Panc1 (cell line): ENCODE measurements around the gene POLDIP3. TPM values are rescaled to one million over a fixed set of nuclear protein-coding genes. Genes with fewer than 3 reads are reported as not detected.

Source experiments
- ATAC-seq: fragments of 200-7000 bp; cut with Tn5 transposase; 2 replicates; pipeline ENCODE4 v1.9.1; 2020; ENCODE audit warnings: mild to moderate bottlenecking, moderate library complexity
- BruUV-seq: library from RNA; stranded (reverse); fragments of 400-500 nt; replicated peaks from 2 replicates; lab custom pipeline; 2021; lab: Mats Ljungman, UMichigan
- CTCF ChIA-PET: fragments of 300-600 bp; sonication (Branson Sonifier 250); formaldehyde crosslinking; loops from one replicate; lab custom pipeline; 2022; ENCODE audit warnings: antibody characterized with exemption; lab: Charles Lee
- POLR2A ChIA-PET: fragments of 300-600 bp; sonication (Branson Sonifier 250); formaldehyde crosslinking; loops from one replicate; lab custom pipeline; 2022; ENCODE audit warnings: antibody characterized with exemption; lab: Charles Lee
- DNase-seq: peaks from one replicate; pipeline ENCODE4 v3.0.0-alpha.2; 2010; ENCODE audit warnings: low read depth, low spot score
- H3K27ac ChIP-seq: 2 replicates; pipeline ENCODE4 v1.5.1; 2011; ENCODE audit warnings: mild to moderate bottlenecking, low read length, inconsistent platforms
- H3K27me3 ChIP-seq: fragments of 200-500 bp; sonication (Bioruptor generic); 2 replicates; pipeline ENCODE4 v1.6.0; 2014; ENCODE audit warnings: low read length, inconsistent platforms; ENCODE audit not compliant: control insufficient read depth, insufficient read depth
- H3K36me3 ChIP-seq: fragments of 200-500 bp; sonication (Bioruptor generic); 2 replicates; pipeline ENCODE4 v1.5.1; 2014; ENCODE audit warnings: inconsistent platforms, mild to moderate bottlenecking, low read length, moderate library complexity; ENCODE audit not compliant: control insufficient read depth, insufficient read depth
- H3K4me1 ChIP-seq: 2 replicates; pipeline ENCODE4 v1.5.1; 2011; ENCODE audit warnings: inconsistent platforms, mild to moderate bottlenecking, low read length, moderate library complexity; ENCODE audit not compliant: control insufficient read depth, insufficient read depth
- H3K4me3 ChIP-seq, 2 experiments: 2 replicates each; pipeline ENCODE4 v1.5.1; 2011 to 2012; ENCODE audit warnings: low read depth in 2 of 2, low read length in 2 of 2, mild to moderate bottlenecking in 2 of 2, inconsistent platforms in 1 of 2, moderate library complexity in 1 of 2
- H3K9me3 ChIP-seq: fragments of 200-500 bp; sonication (Bioruptor generic); 2 replicates; pipeline ENCODE4 v1.5.1; 2014; ENCODE audit warnings: low read depth, mild to moderate bottlenecking, inconsistent platforms, low read length, moderate library complexity; ENCODE audit not compliant: control insufficient read depth, insufficient read depth
- CTCF ChIP-seq: fragments of 450-650 bp; IDR thresholded peaks from 2 replicates; pipeline ENCODE4 v1.5.1; 2017; ENCODE audit warnings: mild to moderate bottlenecking
- POLR2AphosphoS5 ChIP-seq: IDR thresholded peaks from 2 replicates; pipeline ENCODE4 v1.6.1; 2012; ENCODE audit warnings: mild to moderate bottlenecking, low read depth, low read length, moderate library complexity
- REST ChIP-seq, 2 experiments: IDR thresholded peaks; 2 replicates each; pipeline ENCODE4 v1.6.1; 2011 to 2012; ENCODE audit warnings: low read depth in 2 of 2, control low read depth in 1 of 2, low read length in 1 of 2, mild to moderate bottlenecking in 1 of 2, moderate library complexity in 1 of 2; ENCODE audit not compliant: insufficient read depth in 1 of 2
- SIN3A ChIP-seq: IDR thresholded peaks from 2 replicates; pipeline ENCODE4 v1.6.1; 2012; ENCODE audit warnings: low read depth, mild to moderate bottlenecking, low read length, moderate library complexity, borderline replicate concordance; ENCODE audit not compliant: insufficient read depth
- TCF7L2 ChIP-seq: IDR thresholded peaks from 2 replicates; pipeline ENCODE4 v1.6.1; 2011; ENCODE audit warnings: mild to moderate bottlenecking, low read depth, low read length, inconsistent platforms
- in situ Hi-C: cut with HindIII; loops from 2 replicates; pipeline ENCODE4 v1.10.0; 2016; ENCODE audit warnings: low sequenced_read_pairs, low pct_unique_long_range_greater_than_20kb
- intact Hi-C: fragments of 100-400 bp; cut with micrococcal nuclease; formaldehyde crosslinking; loops from one replicate; pipeline ENCODE4 v1.10.0; 2022; ENCODE audit not compliant: unreplicated experiment
- total RNA-seq: library from RNA; stranded (reverse); gene quantifications from one replicate; pipeline ENCODE4 v1.2.1, GENCODE V29; 2021; ENCODE audit not compliant: unreplicated experiment

POLDIP3 gene
- total RNA-seq, 1 experiment from 2014 or later = 46.6 TPM

GRCh38 chr22:42623301-42623751 lies 8.6 kb upstream of the POLDIP3 start:
- CTCF ChIA-PET = interaction anchor here (0.6 kb wide), 1 partner anchor 297 kb away, joined by 3 read pairs; no protein-coding TSS in a partner anchor
- Histone ChIP-seq H3K4me3 (no peak overlapping the region), H3K4me1 (no peaks in the 10 kb centered on the region; the same call in 1 of the 2 replicates), H3K27ac (no peak overlapping the region), H3K27me3 (no peaks in the 10 kb centered on the region), H3K9me3 (no peaks in the 10 kb centered on the region), H3K36me3 (no peaks in the 10 kb centered on the region)
- no peak for TF ChIP-seq SIN3A
- TF ChIP-seq TCF7L2 = no peak
- TF ChIP-seq CTCF = no peak
- TF ChIP-seq POLR2AphosphoS5 = no peak
- TF ChIP-seq REST (IDR thresholded peaks at IDR 0.05; ENCODE audit: insufficient read depth in 1 of 2, low read depth in 2 of 2, low read length in 1 of 2) = no peak
- ATAC-seq (no peak), DNase-seq (no peak)
- in situ Hi-C loops (no loop called here), intact Hi-C loops (no loop called here)
- no TSS peak for BruUV-seq
- POLR2A ChIA-PET = interaction anchor here (0.6 kb wide), 1 partner anchor 132 kb away, joined by 5 read pairs; no protein-coding TSS in a partner anchor

GRCh38 chr22:42622061-42622710 lies 7.5 kb upstream of the POLDIP3 start:
- in situ Hi-C loops (no loop called here), intact Hi-C loops (no loop called here)
- CTCF ChIA-PET = interaction anchor here (0.6 kb wide), 1 partner anchor 44 kb away, joined by 3 read pairs; no protein-coding TSS in a partner anchor
- POLR2A ChIA-PET = no interaction called here
- Histone ChIP-seq H3K36me3 (no peaks in the 10 kb centered on the region), H3K4me3 (no peak overlapping the region), H3K27ac (no peak overlapping the region), H3K4me1 (peaks cover 5% of the 10 kb centered on the region), H3K9me3 (no peaks in the 10 kb centered on the region), H3K27me3 (no peaks in the 10 kb centered on the region)
- DNase-seq (no peak), ATAC-seq (no peak)
- BruUV-seq = no TSS peak
- TF ChIP-seq TCF7L2 (no peak), REST (IDR thresholded peaks at IDR 0.05; ENCODE audit: insufficient read depth in 1 of 2, low read depth in 2 of 2, low read length in 1 of 2) (no peak), POLR2AphosphoS5 (no peak), SIN3A (no peak), CTCF (no peak)
